Measurements from ENCODE around the gene PKDREJ. TPM values are rescaled to one million over a fixed set of nuclear protein-coding genes. Genes with fewer than 3 reads are reported as not detected.

PKDREJ gene
- total and polyA plus RNA-seq, 2 experiments from 2014 or later: not detected

DNA sequence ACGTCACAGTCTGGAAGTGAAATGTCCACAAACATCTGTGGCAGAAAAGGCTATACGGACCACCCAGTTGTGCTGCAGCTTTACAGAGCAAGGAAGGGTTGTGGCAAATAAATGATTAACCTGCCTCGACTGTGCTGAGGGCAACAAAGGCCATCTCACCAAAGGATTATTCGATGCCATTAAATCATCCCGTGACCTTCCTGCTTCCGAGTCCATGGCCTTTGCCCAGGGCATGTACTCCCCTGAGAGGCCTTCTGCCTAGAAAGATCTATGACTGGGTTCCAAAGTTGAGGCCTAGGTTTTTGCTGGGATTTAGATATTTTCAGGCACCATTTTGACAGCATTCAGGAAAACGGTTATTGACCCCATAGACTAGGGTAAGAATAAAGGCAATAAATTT, 22.2 kb downstream of the PKDREJ start:
- no peak overlapping the region for H3K4me3 Mint-ChIP-seq
- no peak overlapping the region for H3K4me2 ChIP-seq
- no peaks in the 10 kb centered on the region for H3K27me3 ChIP-seq (ENCODE audit: insufficient read depth)

More for the DNA sequence above, 22.2 kb downstream of the PKDREJ start:
- Histone ChIP-seq H3K36me3 (ENCODE audit: insufficient read depth) (no peaks in the 10 kb centered on the region), H3K4me1 (ENCODE audit: insufficient read depth) (no peaks in the 10 kb centered on the region), H4K20me1 (replicated peaks; ENCODE audit: insufficient read depth) (no peaks in the 10 kb centered on the region), H2AFZ (no peak overlapping the region), H3K9me2 (ENCODE audit: insufficient read depth) (no peaks in the 10 kb centered on the region), H3K4me3 (no peak overlapping the region), H3F3A (replicated peaks; ENCODE audit: low read depth) (no peaks in the 10 kb centered on the region), H3K27ac (ENCODE audit: low read depth) (no peak overlapping the region), H3K79me2 (replicated peaks; ENCODE audit: insufficient read depth) (no peaks in the 10 kb centered on the region)
- no peaks in the 10 kb centered on the region; the same call in 2 of the 3 replicates for H3K9me3 Mint-ChIP-seq
- no peak for TF ChIP-seq ZNF114 (CRISPR knock-in tag; IDR thresholded peaks at IDR 0.05)
- no peak for TF ChIP-seq JUNB (IDR thresholded peaks at IDR 0.05; ENCODE audit: unreplicated experiment)
- TF ChIP-seq EZH2phosphoT487 (IDR thresholded peaks at IDR 0.05; ENCODE audit: unreplicated experiment): no peak
- TF ChIP-seq STAT1 (IDR thresholded peaks at IDR 0.05; ENCODE audit: unreplicated experiment): no peak
- no peak for TF ChIP-seq ETS1 (IDR thresholded peaks at IDR 0.05)
- TF ChIP-seq, protein P1, sequence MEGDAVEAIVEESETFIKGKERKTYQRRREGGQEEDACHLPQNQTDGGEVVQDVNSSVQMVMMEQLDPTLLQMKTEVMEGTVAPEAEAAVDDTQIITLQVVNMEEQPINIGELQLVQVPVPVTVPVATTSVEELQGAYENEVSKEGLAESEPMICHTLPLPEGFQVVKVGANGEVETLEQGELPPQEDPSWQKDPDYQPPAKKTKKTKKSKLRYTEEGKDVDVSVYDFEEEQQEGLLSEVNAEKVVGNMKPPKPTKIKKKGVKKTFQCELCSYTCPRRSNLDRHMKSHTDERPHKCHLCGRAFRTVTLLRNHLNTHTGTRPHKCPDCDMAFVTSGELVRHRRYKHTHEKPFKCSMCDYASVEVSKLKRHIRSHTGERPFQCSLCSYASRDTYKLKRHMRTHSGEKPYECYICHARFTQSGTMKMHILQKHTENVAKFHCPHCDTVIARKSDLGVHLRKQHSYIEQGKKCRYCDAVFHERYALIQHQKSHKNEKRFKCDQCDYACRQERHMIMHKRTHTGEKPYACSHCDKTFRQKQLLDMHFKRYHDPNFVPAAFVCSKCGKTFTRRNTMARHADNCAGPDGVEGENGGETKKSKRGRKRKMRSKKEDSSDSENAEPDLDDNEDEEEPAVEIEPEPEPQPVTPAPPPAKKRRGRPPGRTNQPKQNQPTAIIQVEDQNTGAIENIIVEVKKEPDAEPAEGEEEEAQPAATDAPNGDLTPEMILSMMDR (conservative IDR thresholded peaks at IDR 0.05; ENCODE audit: low read depth in 2 of 2): no peak
- no peak for TF ChIP-seq POLR2AphosphoS5 (IDR thresholded peaks at IDR 0.05; ENCODE audit: low read depth)
- TF ChIP-seq CREB1 (CRISPR knock-in tag; IDR thresholded peaks at IDR 0.05; ENCODE audit: low read depth): no peak
- TF ChIP-seq EZH2 (IDR thresholded peaks at IDR 0.05; ENCODE audit: low read depth, unreplicated experiment): no peak
- TF ChIP-seq ZNF331 (CRISPR knock-in tag; IDR thresholded peaks at IDR 0.05; ENCODE audit: low read depth): no peak
- TF ChIP-seq NANOG (IDR thresholded peaks at IDR 0.05; ENCODE audit: borderline replicate concordance): no peak
- no peak for TF ChIP-seq REST (IDR thresholded peaks at IDR 0.05; ENCODE audit: unreplicated experiment)
- TF ChIP-seq ZNF462 (CRISPR knock-in tag; IDR thresholded peaks at IDR 0.05): no peak
- DNase-seq (ENCODE audit: low spot score): no peak
- no peaks in the 10 kb centered on the region; the same call in 2 of the 3 replicates for H3K4me1 Mint-ChIP-seq
- peaks cover 9% of the 10 kb centered on the region for H3K27me3 Mint-ChIP-seq (ENCODE audit: insufficient read depth, low read depth, poor library complexity)
- H3K27ac Mint-ChIP-seq: no peak overlapping the region
- peaks cover 2% of the 10 kb centered on the region; the same call in 2 of the 3 replicates for H3K36me3 Mint-ChIP-seq (ENCODE audit: low read depth)
- ATAC-seq: no peak

Measured in GM23338 (cell line).